Measurements from ENCODE around the gene HS6ST1.
A peak's percentile ranks its signal among the peaks of the same experiment; 100 is the strongest.

DNA sequence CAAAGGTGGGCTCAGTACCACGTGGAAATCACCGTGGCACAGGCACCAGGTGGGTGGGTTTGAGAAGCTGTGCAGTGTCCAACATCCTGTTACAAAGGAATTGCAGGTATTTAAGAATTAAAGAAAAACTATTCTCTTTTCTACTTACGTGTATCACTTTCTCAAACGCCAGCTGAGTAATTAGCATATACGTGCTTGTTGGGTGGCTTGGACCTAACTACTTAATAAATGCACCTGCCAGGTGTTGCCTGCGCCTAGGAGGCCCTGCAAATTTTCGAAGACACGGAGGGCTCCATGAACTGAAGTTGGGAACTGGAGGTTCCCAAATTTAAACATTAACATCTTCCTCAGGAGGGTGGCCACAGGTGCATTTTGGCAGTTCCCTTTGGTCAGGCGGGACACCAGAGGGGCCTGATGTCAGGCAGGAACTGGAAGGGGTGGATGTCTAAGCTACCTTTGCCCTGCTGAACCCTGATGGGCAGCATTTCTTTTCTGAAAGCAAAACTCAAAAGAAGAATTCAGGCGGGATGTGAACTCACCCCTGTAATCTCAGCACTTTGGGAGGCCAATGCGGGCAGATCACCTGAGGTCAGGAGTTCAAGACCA, 84.8 kb downstream of the HS6ST1 start:
- TF ChIP-seq CTCF (conservative IDR thresholded peaks at IDR 0.05; ENCODE audit: low read depth, low read length) (peak; percentile 8), EZH2 (IDR thresholded peaks at IDR 0.05; ENCODE audit: borderline replicate concordance, low read depth, low read length, poor library complexity, severe bottlenecking) (no peak)

Data from A673 (cell line).